Measurements from ENCODE around the gene PTOV1.

DNA sequence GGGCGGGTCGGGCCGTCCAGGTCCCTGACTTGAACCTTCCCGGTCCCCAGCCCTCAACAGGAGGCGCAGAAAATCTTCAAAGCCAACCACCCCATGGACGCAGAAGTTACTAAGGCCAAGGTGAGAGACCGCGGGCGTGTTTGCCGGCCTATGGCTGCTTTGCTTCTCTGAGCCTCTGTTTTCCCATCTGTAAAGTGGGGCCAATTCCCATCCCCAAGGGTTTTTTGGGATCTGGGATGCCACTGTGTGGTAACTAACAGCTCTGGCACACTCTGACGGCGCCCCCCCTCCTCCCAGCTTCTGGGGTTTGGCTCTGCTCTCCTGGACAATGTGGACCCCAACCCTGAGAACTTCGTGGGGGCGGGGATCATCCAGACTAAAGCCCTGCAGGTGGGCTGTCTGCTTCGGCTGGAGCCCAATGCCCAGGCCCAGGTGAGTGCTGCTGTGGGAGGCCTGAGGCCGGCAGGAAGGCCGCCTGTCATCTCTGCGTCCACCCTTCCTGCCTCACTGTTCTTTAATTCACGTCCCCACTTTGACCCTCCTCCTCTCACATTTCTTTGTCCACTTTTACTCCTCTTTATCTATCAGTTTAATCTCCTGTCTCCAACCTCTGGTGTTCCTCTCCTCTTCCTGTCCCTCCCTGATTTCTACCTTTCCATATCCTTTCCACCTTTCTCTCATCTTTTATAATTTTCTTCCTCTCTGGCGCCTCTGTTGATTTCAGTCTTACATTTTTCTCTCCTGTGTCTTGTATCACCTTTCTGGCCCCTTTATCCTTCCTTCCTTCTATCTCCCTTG lies 44.9 kb upstream of the PTOV1 start:
- TF ChIP-seq, protein P1, sequence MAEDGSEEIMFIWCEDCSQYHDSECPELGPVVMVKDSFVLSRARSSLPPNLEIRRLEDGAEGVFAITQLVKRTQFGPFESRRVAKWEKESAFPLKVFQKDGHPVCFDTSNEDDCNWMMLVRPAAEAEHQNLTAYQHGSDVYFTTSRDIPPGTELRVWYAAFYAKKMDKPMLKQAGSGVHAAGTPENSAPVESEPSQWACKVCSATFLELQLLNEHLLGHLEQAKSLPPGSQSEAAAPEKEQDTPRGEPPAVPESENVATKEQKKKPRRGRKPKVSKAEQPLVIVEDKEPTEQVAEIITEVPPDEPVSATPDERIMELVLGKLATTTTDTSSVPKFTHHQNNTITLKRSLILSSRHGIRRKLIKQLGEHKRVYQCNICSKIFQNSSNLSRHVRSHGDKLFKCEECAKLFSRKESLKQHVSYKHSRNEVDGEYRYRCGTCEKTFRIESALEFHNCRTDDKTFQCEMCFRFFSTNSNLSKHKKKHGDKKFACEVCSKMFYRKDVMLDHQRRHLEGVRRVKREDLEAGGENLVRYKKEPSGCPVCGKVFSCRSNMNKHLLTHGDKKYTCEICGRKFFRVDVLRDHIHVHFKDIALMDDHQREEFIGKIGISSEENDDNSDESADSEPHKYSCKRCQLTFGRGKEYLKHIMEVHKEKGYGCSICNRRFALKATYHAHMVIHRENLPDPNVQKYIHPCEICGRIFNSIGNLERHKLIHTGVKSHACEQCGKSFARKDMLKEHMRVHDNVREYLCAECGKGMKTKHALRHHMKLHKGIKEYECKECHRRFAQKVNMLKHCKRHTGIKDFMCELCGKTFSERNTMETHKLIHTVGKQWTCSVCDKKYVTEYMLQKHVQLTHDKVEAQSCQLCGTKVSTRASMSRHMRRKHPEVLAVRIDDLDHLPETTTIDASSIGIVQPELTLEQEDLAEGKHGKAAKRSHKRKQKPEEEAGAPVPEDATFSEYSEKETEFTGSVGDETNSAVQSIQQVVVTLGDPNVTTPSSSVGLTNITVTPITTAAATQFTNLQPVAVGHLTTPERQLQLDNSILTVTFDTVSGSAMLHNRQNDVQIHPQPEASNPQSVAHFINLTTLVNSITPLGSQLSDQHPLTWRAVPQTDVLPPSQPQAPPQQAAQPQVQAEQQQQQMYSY (CRISPR knock-in tag; IDR thresholded peaks at IDR 0.05) = no peak
- TF ChIP-seq, protein P2, sequence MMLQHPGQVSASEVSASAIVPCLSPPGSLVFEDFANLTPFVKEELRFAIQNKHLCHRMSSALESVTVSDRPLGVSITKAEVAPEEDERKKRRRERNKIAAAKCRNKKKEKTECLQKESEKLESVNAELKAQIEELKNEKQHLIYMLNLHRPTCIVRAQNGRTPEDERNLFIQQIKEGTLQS (IDR thresholded peaks at IDR 0.05; ENCODE audit: borderline replicate concordance, extremely low read depth, low read depth, low read length) = no peak
- TF ChIP-seq, protein P3, sequence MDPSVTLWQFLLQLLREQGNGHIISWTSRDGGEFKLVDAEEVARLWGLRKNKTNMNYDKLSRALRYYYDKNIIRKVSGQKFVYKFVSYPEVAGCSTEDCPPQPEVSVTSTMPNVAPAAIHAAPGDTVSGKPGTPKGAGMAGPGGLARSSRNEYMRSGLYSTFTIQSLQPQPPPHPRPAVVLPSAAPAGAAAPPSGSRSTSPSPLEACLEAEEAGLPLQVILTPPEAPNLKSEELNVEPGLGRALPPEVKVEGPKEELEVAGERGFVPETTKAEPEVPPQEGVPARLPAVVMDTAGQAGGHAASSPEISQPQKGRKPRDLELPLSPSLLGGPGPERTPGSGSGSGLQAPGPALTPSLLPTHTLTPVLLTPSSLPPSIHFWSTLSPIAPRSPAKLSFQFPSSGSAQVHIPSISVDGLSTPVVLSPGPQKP (IDR thresholded peaks at IDR 0.05; ENCODE audit: low read depth, low read length) = no peak
- TF ChIP-seq, protein P4, sequence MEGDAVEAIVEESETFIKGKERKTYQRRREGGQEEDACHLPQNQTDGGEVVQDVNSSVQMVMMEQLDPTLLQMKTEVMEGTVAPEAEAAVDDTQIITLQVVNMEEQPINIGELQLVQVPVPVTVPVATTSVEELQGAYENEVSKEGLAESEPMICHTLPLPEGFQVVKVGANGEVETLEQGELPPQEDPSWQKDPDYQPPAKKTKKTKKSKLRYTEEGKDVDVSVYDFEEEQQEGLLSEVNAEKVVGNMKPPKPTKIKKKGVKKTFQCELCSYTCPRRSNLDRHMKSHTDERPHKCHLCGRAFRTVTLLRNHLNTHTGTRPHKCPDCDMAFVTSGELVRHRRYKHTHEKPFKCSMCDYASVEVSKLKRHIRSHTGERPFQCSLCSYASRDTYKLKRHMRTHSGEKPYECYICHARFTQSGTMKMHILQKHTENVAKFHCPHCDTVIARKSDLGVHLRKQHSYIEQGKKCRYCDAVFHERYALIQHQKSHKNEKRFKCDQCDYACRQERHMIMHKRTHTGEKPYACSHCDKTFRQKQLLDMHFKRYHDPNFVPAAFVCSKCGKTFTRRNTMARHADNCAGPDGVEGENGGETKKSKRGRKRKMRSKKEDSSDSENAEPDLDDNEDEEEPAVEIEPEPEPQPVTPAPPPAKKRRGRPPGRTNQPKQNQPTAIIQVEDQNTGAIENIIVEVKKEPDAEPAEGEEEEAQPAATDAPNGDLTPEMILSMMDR (IDR thresholded peaks at IDR 0.05 in 2 of 3, conservative IDR thresholded peaks at IDR 0.05 in 1 of 3; ENCODE audit: control insufficient read depth in 2 of 3, extremely low read depth in 1 of 3, insufficient read depth in 1 of 3, low read depth in 3 of 3, low read length in 3 of 3) = no peak
- TF ChIP-seq, protein P5, sequence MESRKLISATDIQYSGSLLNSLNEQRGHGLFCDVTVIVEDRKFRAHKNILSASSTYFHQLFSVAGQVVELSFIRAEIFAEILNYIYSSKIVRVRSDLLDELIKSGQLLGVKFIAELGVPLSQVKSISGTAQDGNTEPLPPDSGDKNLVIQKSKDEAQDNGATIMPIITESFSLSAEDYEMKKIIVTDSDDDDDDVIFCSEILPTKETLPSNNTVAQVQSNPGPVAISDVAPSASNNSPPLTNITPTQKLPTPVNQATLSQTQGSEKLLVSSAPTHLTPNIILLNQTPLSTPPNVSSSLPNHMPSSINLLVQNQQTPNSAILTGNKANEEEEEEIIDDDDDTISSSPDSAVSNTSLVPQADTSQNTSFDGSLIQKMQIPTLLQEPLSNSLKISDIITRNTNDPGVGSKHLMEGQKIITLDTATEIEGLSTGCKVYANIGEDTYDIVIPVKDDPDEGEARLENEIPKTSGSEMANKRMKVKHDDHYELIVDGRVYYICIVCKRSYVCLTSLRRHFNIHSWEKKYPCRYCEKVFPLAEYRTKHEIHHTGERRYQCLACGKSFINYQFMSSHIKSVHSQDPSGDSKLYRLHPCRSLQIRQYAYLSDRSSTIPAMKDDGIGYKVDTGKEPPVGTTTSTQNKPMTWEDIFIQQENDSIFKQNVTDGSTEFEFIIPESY (IDR thresholded peaks at IDR 0.05) = no peak
- TF ChIP-seq ZNF24 (IDR thresholded peaks at IDR 0.05) (no peak), CBX5 (IDR thresholded peaks at IDR 0.05; ENCODE audit: low read depth) (no peak)
- TF ChIP-seq, protein P6, sequence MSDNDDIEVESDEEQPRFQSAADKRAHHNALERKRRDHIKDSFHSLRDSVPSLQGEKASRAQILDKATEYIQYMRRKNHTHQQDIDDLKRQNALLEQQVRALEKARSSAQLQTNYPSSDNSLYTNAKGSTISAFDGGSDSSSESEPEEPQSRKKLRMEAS (IDR thresholded peaks at IDR 0.05; ENCODE audit: low read depth, low read length) = no peak
- TF ChIP-seq, protein P7, sequence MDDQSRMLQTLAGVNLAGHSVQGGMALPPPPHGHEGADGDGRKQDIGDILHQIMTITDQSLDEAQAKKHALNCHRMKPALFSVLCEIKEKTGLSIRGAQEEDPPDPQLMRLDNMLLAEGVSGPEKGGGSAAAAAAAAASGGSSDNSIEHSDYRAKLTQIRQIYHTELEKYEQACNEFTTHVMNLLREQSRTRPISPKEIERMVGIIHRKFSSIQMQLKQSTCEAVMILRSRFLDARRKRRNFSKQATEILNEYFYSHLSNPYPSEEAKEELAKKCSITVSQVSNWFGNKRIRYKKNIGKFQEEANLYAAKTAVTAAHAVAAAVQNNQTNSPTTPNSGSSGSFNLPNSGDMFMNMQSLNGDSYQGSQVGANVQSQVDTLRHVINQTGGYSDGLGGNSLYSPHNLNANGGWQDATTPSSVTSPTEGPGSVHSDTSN (IDR thresholded peaks at IDR 0.05; ENCODE audit: insufficient replicate concordance, low read depth, low read length) = no peak
- TF ChIP-seq, protein P8, sequence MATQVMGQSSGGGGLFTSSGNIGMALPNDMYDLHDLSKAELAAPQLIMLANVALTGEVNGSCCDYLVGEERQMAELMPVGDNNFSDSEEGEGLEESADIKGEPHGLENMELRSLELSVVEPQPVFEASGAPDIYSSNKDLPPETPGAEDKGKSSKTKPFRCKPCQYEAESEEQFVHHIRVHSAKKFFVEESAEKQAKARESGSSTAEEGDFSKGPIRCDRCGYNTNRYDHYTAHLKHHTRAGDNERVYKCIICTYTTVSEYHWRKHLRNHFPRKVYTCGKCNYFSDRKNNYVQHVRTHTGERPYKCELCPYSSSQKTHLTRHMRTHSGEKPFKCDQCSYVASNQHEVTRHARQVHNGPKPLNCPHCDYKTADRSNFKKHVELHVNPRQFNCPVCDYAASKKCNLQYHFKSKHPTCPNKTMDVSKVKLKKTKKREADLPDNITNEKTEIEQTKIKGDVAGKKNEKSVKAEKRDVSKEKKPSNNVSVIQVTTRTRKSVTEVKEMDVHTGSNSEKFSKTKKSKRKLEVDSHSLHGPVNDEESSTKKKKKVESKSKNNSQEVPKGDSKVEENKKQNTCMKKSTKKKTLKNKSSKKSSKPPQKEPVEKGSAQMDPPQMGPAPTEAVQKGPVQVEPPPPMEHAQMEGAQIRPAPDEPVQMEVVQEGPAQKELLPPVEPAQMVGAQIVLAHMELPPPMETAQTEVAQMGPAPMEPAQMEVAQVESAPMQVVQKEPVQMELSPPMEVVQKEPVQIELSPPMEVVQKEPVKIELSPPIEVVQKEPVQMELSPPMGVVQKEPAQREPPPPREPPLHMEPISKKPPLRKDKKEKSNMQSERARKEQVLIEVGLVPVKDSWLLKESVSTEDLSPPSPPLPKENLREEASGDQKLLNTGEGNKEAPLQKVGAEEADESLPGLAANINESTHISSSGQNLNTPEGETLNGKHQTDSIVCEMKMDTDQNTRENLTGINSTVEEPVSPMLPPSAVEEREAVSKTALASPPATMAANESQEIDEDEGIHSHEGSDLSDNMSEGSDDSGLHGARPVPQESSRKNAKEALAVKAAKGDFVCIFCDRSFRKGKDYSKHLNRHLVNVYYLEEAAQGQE (IDR thresholded peaks at IDR 0.05; ENCODE audit: low read depth, low read length) = no peak

Data from GM12878 (cell line).